ENCODE data around the gene SLC9A1.

DNA sequence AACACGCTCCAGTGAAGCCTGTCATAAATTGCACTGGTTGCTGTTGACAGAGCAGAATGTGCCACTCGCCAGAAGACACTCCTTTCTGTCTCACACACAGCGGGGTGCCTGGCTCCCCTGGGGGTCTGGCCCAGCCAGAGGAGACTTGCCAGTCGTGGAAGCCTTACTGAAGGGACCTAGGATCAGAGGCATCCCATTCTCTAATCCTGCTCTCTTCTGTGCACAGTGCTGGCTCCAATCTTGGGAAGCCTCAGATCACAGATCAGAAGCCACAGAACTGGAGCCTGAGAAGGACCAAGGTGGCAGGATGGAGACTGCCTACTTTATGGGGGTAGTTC lies 1.4 kb downstream of the SLC9A1 start:
- TF ChIP-seq EZH2phosphoT487 (IDR thresholded peaks at IDR 0.05; ENCODE audit: insufficient read depth, low read depth), result no peak
- TF ChIP-seq EZH2 (IDR thresholded peaks at IDR 0.05; ENCODE audit: insufficient read depth, poor library complexity, severe bottlenecking), result no peak

All from GM23248 (cell line).